GM12878 (cell line): ENCODE data around the gene LARP4B. TPM values are rescaled to one million over a fixed set of nuclear protein-coding genes. Genes with fewer than 3 reads are reported as not detected.

Experiments
- ATAC-seq: fragments of 200-7000 bp; cut with Tn5 transposase; 3 replicates; pipeline ENCODE4 v1.9.1; 2020; ENCODE audit warnings: mild to moderate bottlenecking, moderate library complexity
- BruUV-seq: library from RNA; stranded (reverse); fragments of 400-500 nt; replicated peaks from 2 replicates; lab custom pipeline; 2021; lab: Mats Ljungman, UMichigan
- CTCF ChIA-PET: fragments of 300-600 bp; sonication (Branson Sonifier 250); formaldehyde crosslinking; extraction: SDS; loops from one replicate; lab custom pipeline; 2021; ENCODE audit warnings: inconsistent platforms; lab: Yijun Ruan, JAX
- POLR2A ChIA-PET: fragments of 350-600 bp; formaldehyde crosslinking; extraction: SDS; loops from one replicate; lab custom pipeline; 2021; ENCODE audit warnings: inconsistent platforms; lab: Charles Lee
- RAD21 ChIA-PET: fragments of 300-600 bp; sonication (Branson Sonifier 250); formaldehyde crosslinking; loops from one replicate; lab custom pipeline; 2023; ENCODE audit warnings: antibody characterized with exemption; ENCODE audit not compliant: unreplicated experiment; lab: Charles Lee
- SMC1A ChIA-PET: fragments of 300-600 bp; sonication (Branson Sonifier 250); formaldehyde crosslinking; loops from one replicate; lab custom pipeline; 2023; ENCODE audit not compliant: unreplicated experiment, uncharacterized antibody; lab: Charles Lee
- DNase-seq: peaks from one replicate; pipeline ENCODE4 v3.0.0-alpha.2; 2011; ENCODE audit warnings: low read depth, low spot score
- FAIRE-seq: peaks from 3 replicates; lab custom pipeline; 2011; peaks lifted over from hg19 to GRCh38; lab: Jason Lieb, UNC
- H2AFZ ChIP-seq: 2 replicates; pipeline ENCODE4 v1.6.0; 2011; ENCODE audit warnings: low read depth, low read length, control low read depth; ENCODE audit not compliant: control insufficient read depth
- H3K27ac ChIP-seq: 2 replicates; pipeline ENCODE4 v1.5.1; 2011; ENCODE audit warnings: control low read depth; ENCODE audit not compliant: control insufficient read depth, insufficient read depth
- H3K27me3 ChIP-seq, 2 experiments: replicated peaks in 1 of 2; 2 replicates each; pipeline versions ENCODE4 v1.6.0 to v1.6.1; 2011; ENCODE audit warnings: low read length in 1 of 2; ENCODE audit not compliant: control insufficient read depth in 2 of 2, insufficient read depth in 2 of 2
- H3K36me3 ChIP-seq, 2 experiments: 2 replicates each; pipeline ENCODE4 v1.5.1; 2011; ENCODE audit warnings: low read length in 1 of 2; ENCODE audit not compliant: control insufficient read depth in 2 of 2, insufficient read depth in 2 of 2
- H3K4me1 ChIP-seq: 2 replicates; pipeline ENCODE4 v1.6.1; 2011; ENCODE audit warnings: mild to moderate bottlenecking, low read length, moderate library complexity, mixed read lengths; ENCODE audit not compliant: control insufficient read depth, insufficient read depth
- H3K4me2 ChIP-seq: 2 replicates; pipeline ENCODE4 v1.6.0; 2011; ENCODE audit warnings: control low read depth; ENCODE audit not compliant: control insufficient read depth, insufficient read depth
- H3K4me3 ChIP-seq: fragments of 200-600 bp; sonication (generic); 2 replicates; pipeline ENCODE4 v1.5.1; 2016
- H3K79me2 ChIP-seq: 2 replicates; pipeline ENCODE4 v1.6.0; 2011; ENCODE audit warnings: low read length; ENCODE audit not compliant: control insufficient read depth, insufficient read depth
- H3K9ac ChIP-seq: 2 replicates; pipeline ENCODE4 v1.8.0; 2011; ENCODE audit warnings: low read length, control low read depth, mixed read lengths; ENCODE audit not compliant: control insufficient read depth, insufficient read depth
- H3K9me3 ChIP-seq: replicated peaks from 3 replicates; pipeline ENCODE4 v1.5.1; 2011; ENCODE audit warnings: mild to moderate bottlenecking, low read length; ENCODE audit not compliant: control insufficient read depth, insufficient read depth
- H4K20me1 ChIP-seq: 2 replicates; pipeline ENCODE4 v1.6.0; 2011; ENCODE audit not compliant: control insufficient read depth, insufficient read depth
- BACH1 ChIP-seq: fragments of 450-650 bp; IDR thresholded peaks from 2 replicates; pipeline ENCODE4 v1.6.1; 2017; ENCODE audit warnings: mild to moderate bottlenecking, borderline replicate concordance
- BCLAF1 ChIP-seq: fragments of 450-650 bp; IDR thresholded peaks from 2 replicates; pipeline ENCODE4 v1.6.1; 2017; ENCODE audit warnings: antibody characterized with exemption, mild to moderate bottlenecking, moderate library complexity
- CBFB ChIP-seq: IDR thresholded peaks from 2 replicates; pipeline ENCODE4 v1.6.1; 2016; ENCODE audit warnings: antibody characterized with exemption, low read depth
- EP300 ChIP-seq, 2 experiments: fragments of 150-350 bp in 1 of 2; IDR thresholded peaks; 2 replicates each; pipeline ENCODE4 v1.6.1; 2011 to 2012; ENCODE audit warnings: low read depth in 2 of 2, low read length in 2 of 2, borderline replicate concordance in 1 of 2, improper control_type of control experiment in 1 of 2, inconsistent platforms in 1 of 2; ENCODE audit not compliant: control insufficient read depth in 1 of 2
- HCFC1 ChIP-seq: fragments of 150-350 bp; IDR thresholded peaks from 2 replicates; pipeline ENCODE4 v1.6.1; 2014; ENCODE audit warnings: low read length
- JUND ChIP-seq: IDR thresholded peaks from 2 replicates; pipeline ENCODE4 v1.6.1; 2012; ENCODE audit warnings: low read depth, mild to moderate bottlenecking, low read length, improper control_type of control experiment, moderate library complexity
- MAX ChIP-seq: IDR thresholded peaks from 2 replicates; pipeline ENCODE4 v1.6.1; 2012; ENCODE audit warnings: low read depth, low read length, improper control_type of control experiment
- MYC ChIP-seq: IDR thresholded peaks from 2 replicates; pipeline ENCODE4 v1.6.1; 2011; ENCODE audit warnings: mild to moderate bottlenecking, low read length, moderate library complexity, inconsistent platforms; ENCODE audit not compliant: insufficient read depth, insufficient replicate concordance, insufficient read length, severe bottlenecking
- PRDM15 ChIP-seq: fragments of 450-650 bp; formaldehyde crosslinking; IDR thresholded peaks from 2 replicates; pipeline ENCODE4 v1.4.0; 2020; ENCODE audit warnings: mild to moderate bottlenecking, moderate library complexity
- RBBP5 ChIP-seq: fragments of 200-600 bp; sonication (generic); conservative IDR thresholded peaks from 2 replicates; pipeline ENCODE4 v1.6.1; 2016
- SREBF2 ChIP-seq: IDR thresholded peaks from 2 replicates; pipeline ENCODE4 v1.6.1; 2012; ENCODE audit warnings: mild to moderate bottlenecking, low read length
- ZNF384 ChIP-seq: IDR thresholded peaks from 2 replicates; pipeline ENCODE4 v1.6.1; 2012; ENCODE audit warnings: low read depth, mild to moderate bottlenecking, low read length, improper control_type of control experiment, borderline replicate concordance
- ZZZ3 ChIP-seq: IDR thresholded peaks from 2 replicates; pipeline ENCODE4 v1.6.1; 2011; ENCODE audit warnings: low read depth; ENCODE audit not compliant: control insufficient read depth, insufficient read length
- WGBS: methylation state at CpG from one replicate; pipeline ENCODE4 v1.1.6; 2016; ENCODE audit warnings: low lambda C conversion rate; ENCODE audit not compliant: insufficient replicate concordance, insufficient coverage; ENCODE audit errors: missing lambda C conversion rate; 5-methylcytosine and 5-hydroxymethylcytosine counted together
- in situ Hi-C: fragments of 300-500 bp; cut with MboI; formaldehyde crosslinking; loops from 9 replicates; pipeline ENCODE4 v1.14.3; 2018; ENCODE audit warnings: mixed read lengths
- intact Hi-C: fragments of 100-400 bp; cut with micrococcal nuclease; formaldehyde crosslinking; loops from one replicate; pipeline ENCODE4 v1.14.2; 2022; ENCODE audit not compliant: unreplicated experiment
- polyA plus RNA-seq, 11 experiments: library from polyadenylated mRNA; depleted of rRNA in 4 of 11; unstranded in 6 of 11; stranded (reverse) in 5 of 11; fragments of >200 nt; fragmentation: Nextera tagmentation in 4 of 11; fragmentation: Illumina TruSeq in 1 of 11; extraction: Ambion mirVana in 4 of 11; extraction: Trizol in 1 of 11; gene quantifications; 1 replicate in 1 of 11; 2 replicates in 10 of 11; pipeline versions ENCODE4 v1.2.1 to v1.2.3, GENCODE V29; 2011 to 2016; ENCODE audit warnings: inconsistent platforms in 2 of 11, missing spikeins in 2 of 11, low read depth in 1 of 11
- total RNA-seq, 4 experiments: library from RNA; depleted of rRNA in 3 of 4; stranded (reverse); fragments of >200 nt in 3 of 4; fragmentation: Illumina TruSeq in 1 of 4; extraction: Trizol in 1 of 4; gene quantifications; 2 replicates each; pipeline versions ENCODE4 v1.2.1 to v1.2.3, GENCODE V29; 2013 to 2021

Gene LARP4B
- total and polyA plus RNA-seq, 10 of the 15 experiments (the other 5 are each of a cell fraction or from before 2014, with no cell fraction given), result 10.5 to 119 (median 39.4) TPM

- ATAC-seq (no peak; the same call in 2 of the 3 replicates), FAIRE-seq (no peak), DNase-seq (no peak)
- WGBS, result 32% methylated on average over 19 of the region's 20 CpGs
- RAD21 ChIA-PET, result no interaction called here
- Histone ChIP-seq H4K20me1 (no peaks in the 10 kb centered on the region; the same call in 1 of the 2 replicates), H2AFZ (no peak overlapping the region), H3K4me1 (no peaks in the 10 kb centered on the region), H3K27ac (no peak overlapping the region), H3K36me3 (peaks cover 0 to 7% of the 10 kb centered on the region in 2 experiments; a peak in 2 of 4 replicates), H3K79me2 (no peaks in the 10 kb centered on the region), H3K4me3 (no peak overlapping the region), H3K9ac (no peak overlapping the region), H3K9me3 (no peaks in the 10 kb centered on the region), H3K4me2 (no peak overlapping the region), H3K27me3 (no peaks in the 10 kb centered on the region)
- in situ Hi-C loops, result no loop called here
- SMC1A ChIA-PET, result no interaction called here
- no TSS peak for BruUV-seq
- CTCF ChIA-PET, result no interaction called here
- POLR2A ChIA-PET, result no interaction called here
- intact Hi-C loops, result no loop called here
- TF ChIP-seq CBFB, result no peak
- TF ChIP-seq EP300 (IDR thresholded peaks at IDR 0.05; ENCODE audit: borderline replicate concordance in 1 of 2, control insufficient read depth in 1 of 2, low read depth in 2 of 2, low read length in 2 of 2), result no peak
- TF ChIP-seq SREBF2, result no peak
- TF ChIP-seq MYC, result no peak
- no peak for TF ChIP-seq HCFC1
- no peak for TF ChIP-seq BACH1
- no peak for TF ChIP-seq PRDM15 (CRISPR knock-in tag)
- TF ChIP-seq ZNF384, result no peak
- no peak for TF ChIP-seq ZZZ3
- no peak for TF ChIP-seq RBBP5
- no peak for TF ChIP-seq MAX
- no peak for TF ChIP-seq JUND
- no peak for TF ChIP-seq BCLAF1
Measured at GRCh38 chr10:804191-804781, 127.2 kb downstream of the LARP4B start.
